Mucosa of stomach (tissue), 1 donor: ENCODE results near the gene TOX3.
A peak's percentile ranks its signal among the peaks of the same experiment; 100 is the strongest.

ENCODE experiments used
- H3K27me3 ChIP-seq: one replicate; pipeline ENCODE4 v1.7.0; 2013; ENCODE audit warnings: mild to moderate bottlenecking, low read length; ENCODE audit not compliant: control insufficient read depth, insufficient read depth
- H3K36me3 ChIP-seq: one replicate; pipeline ENCODE4 v1.7.0; 2013; ENCODE audit warnings: low read length; ENCODE audit not compliant: control insufficient read depth, insufficient read depth
- H3K4me1 ChIP-seq: one replicate; pipeline ENCODE4 v1.7.0; 2013; ENCODE audit warnings: mild to moderate bottlenecking, low read length; ENCODE audit not compliant: control insufficient read depth, insufficient read depth
- H3K4me3 ChIP-seq: one replicate; pipeline ENCODE4 v1.7.0; 2013; ENCODE audit warnings: low read length
- H3K9ac ChIP-seq: one replicate; pipeline ENCODE4 v1.7.0; 2013; ENCODE audit warnings: mild to moderate bottlenecking, low read length, moderate library complexity
- H3K9me3 ChIP-seq: one replicate; pipeline ENCODE4 v1.7.0; 2013; ENCODE audit warnings: mild to moderate bottlenecking, low read length, moderate library complexity; ENCODE audit not compliant: control insufficient read depth
- donor health status: Pancreatic carcinoma.

TOX3 gene

DNA sequence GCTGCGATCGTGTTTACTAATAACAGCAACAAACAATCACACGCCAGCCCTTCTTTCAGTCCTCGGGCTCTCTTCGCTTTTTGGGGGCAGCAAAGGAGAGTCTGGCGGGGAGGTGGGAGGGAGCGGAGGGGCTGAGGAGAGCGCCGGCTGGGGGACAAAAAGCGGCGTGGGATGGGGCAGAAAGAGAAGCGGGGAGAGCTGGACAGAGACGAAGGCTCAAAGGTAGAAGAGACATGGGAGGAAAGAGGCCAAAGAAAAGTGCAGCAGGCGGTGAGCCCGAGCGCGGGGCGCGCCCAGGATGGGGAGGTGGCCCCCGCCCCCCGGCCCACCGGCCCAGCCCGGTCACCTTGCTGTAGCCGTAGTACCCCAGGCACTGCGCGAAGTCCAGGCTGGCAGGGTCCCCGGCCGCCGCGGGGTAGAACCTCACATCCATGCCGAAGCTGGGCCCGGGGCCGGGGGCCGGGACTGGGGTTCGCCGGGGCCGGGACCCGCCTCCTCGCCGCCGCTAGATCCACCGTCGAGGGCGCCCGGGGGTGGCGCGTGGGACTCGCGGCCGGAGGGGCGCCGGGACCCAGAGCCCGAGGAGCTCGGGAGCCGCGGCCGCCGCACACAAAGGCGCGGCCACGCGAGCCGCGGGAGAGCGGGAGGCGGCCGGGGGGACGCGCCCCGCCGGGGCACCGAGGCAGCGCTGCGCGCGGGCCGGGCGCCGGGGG lies 496 bp downstream of the TOX3 start:
- Histone ChIP-seq H3K36me3 (no peaks in the 10 kb centered on the region), H3K27me3 (peaks cover 5% of the 10 kb centered on the region), H3K9me3 (no peaks in the 10 kb centered on the region), H3K4me3 (peak overlapping the region; percentile 51), H3K4me1 (peaks cover 14% of the 10 kb centered on the region), H3K9ac (peak overlapping the region; percentile 90)

DNA sequence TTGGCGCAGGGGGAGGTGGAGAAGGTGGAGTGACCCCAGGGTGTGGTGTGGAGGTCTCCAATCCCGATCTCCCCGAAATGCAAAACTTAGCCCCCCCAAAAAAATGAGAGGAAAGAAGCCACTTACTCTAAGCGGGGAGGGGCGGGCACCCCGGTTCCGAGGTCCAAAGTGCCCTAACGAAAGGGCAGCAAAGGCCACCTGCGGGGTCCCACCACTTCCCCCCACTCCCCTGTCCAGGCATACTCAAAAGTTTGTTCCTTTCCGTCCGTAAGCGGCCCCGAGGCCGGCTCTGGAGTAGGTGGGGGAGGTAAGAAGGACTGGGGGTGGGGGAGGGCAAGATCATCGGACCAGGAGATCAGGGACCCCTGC lies 1.1 kb downstream of the TOX3 start:
- H3K9ac ChIP-seq = peak overlapping the region; percentile 90

DNA sequence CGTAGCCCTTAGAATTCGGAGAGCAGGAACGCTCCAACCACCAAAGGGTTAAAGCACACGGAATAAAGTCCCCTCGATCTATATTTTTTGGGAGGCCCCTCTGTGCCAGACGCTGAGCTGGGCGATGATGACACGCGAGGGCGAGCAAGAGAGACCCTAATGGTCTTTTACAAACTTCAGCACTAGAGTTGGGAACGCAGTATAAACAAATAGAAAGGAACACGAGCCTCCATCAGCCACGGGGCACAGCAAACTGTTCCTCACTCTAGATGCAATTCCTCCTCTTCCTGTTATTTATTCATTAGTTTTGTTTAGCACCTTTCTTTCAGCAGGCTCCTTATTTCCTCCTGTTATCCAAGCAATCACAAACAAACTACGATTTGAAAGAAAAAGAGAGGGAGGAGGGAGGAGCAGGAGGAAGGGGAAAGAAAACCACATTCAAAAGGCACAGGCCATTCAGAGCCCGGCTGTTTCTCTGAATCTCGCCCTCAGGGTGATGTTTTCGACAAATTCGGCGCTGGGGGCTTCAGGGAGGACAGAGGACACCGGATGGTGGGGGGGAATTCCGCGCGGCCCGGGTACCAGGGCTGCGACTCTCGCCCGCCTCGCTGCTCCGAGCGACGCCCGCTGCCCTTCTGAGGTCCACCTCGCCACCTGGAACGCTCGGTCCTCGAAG lies 1.6 kb downstream of the TOX3 start:
- peak overlapping the region; percentile 90 for H3K9ac ChIP-seq
- H3K9me3 ChIP-seq = no peaks in the 10 kb centered on the region
- peaks cover 14% of the 10 kb centered on the region for H3K4me1 ChIP-seq
- H3K4me3 ChIP-seq = peak overlapping the region; percentile 51
- peaks cover 5% of the 10 kb centered on the region for H3K27me3 ChIP-seq
- no peaks in the 10 kb centered on the region for H3K36me3 ChIP-seq

More for the DNA sequence above, 1.1 kb downstream of the TOX3 start:
- H3K4me3 ChIP-seq = peak overlapping the region; percentile 51
- H3K27me3 ChIP-seq = peaks cover 5% of the 10 kb centered on the region
- peaks cover 14% of the 10 kb centered on the region for H3K4me1 ChIP-seq
- H3K36me3 ChIP-seq = no peaks in the 10 kb centered on the region
- no peaks in the 10 kb centered on the region for H3K9me3 ChIP-seq

DNA sequence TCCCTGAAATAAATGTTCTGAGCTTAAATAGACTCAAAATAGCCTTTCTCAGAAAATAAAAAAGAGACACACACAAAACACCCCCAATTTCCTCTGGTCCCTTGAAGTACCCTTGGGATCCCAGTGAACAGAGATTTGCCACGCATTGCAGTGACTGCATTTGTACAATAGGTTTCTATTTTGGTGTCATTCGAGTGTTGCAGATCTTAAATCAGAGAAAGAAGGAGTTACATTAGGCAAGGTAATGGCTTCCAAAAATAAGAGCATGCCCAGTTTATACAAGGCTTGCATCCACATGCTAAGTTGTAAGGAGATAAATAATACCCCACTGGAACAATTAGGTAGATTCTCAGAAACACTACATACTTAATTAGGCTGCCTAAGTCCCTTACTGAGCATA lies 2.2 kb downstream of the TOX3 start:
- H3K4me1 ChIP-seq = peaks cover 14% of the 10 kb centered on the region
- H3K27me3 ChIP-seq = peaks cover 5% of the 10 kb centered on the region
- peak overlapping the region; percentile 51 for H3K4me3 ChIP-seq
- peak overlapping the region; percentile 90 for H3K9ac ChIP-seq
- no peaks in the 10 kb centered on the region for H3K9me3 ChIP-seq
- no peaks in the 10 kb centered on the region for H3K36me3 ChIP-seq

DNA sequence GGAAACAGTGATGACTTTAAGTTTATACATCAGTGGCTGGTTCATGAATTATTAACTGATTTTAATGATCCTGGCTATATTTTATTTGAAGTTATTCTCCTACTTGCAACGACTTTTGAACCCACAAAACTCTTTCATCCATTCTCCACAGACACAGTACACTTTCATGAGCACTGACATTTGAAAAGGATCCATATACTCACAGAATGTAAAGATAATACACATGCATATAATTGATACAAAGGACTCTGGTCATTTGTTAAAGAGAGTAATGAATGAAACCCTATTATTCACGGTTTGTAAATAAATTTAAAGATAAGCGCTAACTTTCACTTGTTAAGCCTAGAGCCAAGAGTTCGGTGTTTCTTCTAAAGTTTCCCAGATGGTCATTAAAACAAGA lies 3.3 kb downstream of the TOX3 start:
- no peaks in the 10 kb centered on the region for H3K9me3 ChIP-seq
- H3K27me3 ChIP-seq = peaks cover 5% of the 10 kb centered on the region
- no peaks in the 10 kb centered on the region for H3K36me3 ChIP-seq
- no peak overlapping the region for H3K9ac ChIP-seq
- H3K4me1 ChIP-seq = peaks cover 14% of the 10 kb centered on the region
- no peak overlapping the region for H3K4me3 ChIP-seq

DNA sequence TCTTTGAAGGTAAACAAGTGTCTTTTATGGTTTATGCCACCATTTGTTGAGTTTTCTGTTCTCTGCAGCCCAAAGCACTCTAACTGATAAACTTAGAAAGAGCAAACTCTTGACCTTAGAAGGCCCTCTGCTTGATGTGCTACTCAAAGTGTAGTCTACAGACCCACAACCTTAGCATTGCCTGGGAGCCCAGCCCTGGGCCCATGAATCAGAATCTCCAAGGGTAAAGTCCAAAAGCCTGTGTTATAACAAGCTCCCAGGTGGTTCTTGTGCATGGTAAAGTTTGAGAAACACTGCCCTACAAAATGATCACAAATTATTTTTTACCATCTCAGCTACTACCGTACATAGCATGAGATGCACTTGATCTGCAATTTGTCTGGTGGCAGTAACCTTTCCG lies 6.0 kb downstream of the TOX3 start:
- H3K4me3 ChIP-seq = no peak overlapping the region
- H3K9me3 ChIP-seq = no peaks in the 10 kb centered on the region
- H3K4me1 ChIP-seq = peaks cover 5% of the 10 kb centered on the region
- H3K9ac ChIP-seq = no peak overlapping the region
- H3K36me3 ChIP-seq = no peaks in the 10 kb centered on the region
- H3K27me3 ChIP-seq = peaks cover 4% of the 10 kb centered on the region

DNA sequence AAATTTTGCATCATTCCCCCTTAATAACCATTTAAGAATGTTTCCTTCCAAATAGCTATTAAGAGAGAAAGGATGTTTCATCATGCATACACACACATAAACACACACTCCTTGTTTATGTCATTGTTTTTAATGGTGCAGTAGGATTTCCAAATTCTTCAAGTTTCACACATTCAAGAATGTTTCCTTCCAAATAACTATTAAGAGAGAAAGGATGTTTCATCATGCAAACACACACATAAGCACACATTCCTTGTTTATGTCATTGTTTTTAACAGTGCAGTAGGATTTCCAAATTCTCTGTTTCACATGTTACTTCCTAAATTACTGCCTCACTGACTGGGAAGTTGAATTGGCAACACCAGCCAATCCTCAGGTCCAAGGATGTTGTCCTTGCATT lies 7.8 kb downstream of the TOX3 start:
- H3K4me1 ChIP-seq = peaks cover 10% of the 10 kb centered on the region
- H3K27me3 ChIP-seq = no peaks in the 10 kb centered on the region
- H3K9ac ChIP-seq = no peak overlapping the region
- no peaks in the 10 kb centered on the region for H3K9me3 ChIP-seq
- no peak overlapping the region for H3K4me3 ChIP-seq
- no peaks in the 10 kb centered on the region for H3K36me3 ChIP-seq

DNA sequence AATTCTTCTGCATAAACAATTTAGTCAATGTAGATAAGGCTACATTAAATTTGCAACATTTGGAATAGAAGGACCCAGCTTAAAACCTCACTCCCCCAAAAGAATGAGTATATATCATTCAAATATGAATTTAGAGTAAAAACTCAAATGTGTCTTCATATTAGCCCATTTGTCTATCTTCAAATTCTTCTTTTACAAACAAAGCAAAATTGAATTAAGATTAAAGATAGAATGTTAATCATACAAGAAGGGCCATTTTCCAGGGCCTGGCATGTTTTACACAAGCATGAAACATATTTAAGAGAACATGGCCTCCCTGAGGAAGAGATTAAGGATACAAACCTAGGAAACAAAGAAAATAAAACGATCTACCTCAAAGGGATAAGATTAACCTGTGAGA lies 8.4 kb downstream of the TOX3 start:
- no peak overlapping the region for H3K9ac ChIP-seq
- no peaks in the 10 kb centered on the region for H3K36me3 ChIP-seq
- no peak overlapping the region for H3K4me3 ChIP-seq
- H3K4me1 ChIP-seq = peaks cover 10% of the 10 kb centered on the region
- no peaks in the 10 kb centered on the region for H3K9me3 ChIP-seq
- H3K27me3 ChIP-seq = no peaks in the 10 kb centered on the region

DNA sequence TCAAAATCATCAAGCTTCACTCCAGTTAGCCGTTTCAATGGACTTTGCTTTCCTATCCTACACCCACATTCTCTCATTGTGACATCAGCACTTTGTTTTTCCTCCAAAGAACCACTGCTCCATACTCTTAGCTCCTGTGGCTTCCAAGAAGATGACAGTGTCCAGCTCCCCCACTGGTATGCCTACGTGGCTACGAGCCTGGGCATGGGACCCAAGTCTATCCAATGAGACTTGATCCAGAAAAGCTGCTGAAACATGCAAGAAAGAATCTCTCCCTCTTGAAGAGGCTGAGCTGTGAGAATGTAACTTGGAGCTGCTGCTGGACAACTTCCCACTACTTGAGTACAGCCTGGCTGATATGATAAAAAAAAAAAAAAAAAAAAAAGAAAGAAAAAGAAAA lies 9.4 kb downstream of the TOX3 start:
- no peaks in the 10 kb centered on the region for H3K9me3 ChIP-seq
- H3K27me3 ChIP-seq = no peaks in the 10 kb centered on the region
- peaks cover 10% of the 10 kb centered on the region for H3K4me1 ChIP-seq
- H3K4me3 ChIP-seq = no peak overlapping the region
- no peaks in the 10 kb centered on the region for H3K36me3 ChIP-seq
- H3K9ac ChIP-seq = no peak overlapping the region

DNA sequence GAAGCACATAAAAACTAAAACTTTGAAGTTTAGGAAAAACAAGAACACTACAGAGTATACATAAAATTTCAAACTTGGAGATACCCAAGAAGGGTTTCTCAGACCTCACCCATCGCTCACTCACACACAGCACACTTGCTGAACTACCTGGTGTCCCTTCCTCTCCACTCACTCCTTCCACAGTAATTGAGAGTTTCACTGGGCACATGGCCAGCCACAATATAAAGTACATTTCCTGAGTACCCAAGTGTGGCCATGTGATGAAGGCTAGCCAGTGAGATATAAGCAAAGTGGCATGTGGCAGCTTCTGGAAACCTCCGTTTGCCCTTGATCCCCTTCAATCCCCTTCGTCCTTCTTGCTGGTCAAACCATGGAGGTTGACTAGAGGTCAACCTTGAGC lies 11.9 kb downstream of the TOX3 start:
- Histone ChIP-seq H3K4me1 (peaks cover 12% of the 10 kb centered on the region), H3K9me3 (no peaks in the 10 kb centered on the region), H3K36me3 (no peaks in the 10 kb centered on the region), H3K9ac (no peak overlapping the region), H3K27me3 (no peaks in the 10 kb centered on the region), H3K4me3 (no peak overlapping the region)

DNA sequence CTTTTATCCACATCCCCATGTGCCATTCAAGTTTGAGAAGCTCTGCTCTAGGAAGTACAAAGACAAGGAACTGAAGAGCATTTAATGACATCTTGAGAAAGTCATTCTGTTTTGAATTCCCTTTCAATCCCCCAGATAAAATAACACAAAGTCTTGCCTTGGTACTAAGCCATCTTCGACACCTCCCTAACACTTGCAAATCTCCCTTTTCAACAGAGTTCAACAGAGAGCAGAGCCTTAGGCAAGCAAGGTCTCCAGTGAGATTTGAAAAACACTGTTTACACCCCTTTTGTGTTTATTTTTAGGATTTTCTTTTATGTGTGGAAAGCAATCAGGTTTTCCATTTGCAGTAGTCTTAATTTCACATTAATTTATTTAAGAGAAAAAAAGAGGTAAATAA lies 13.6 kb downstream of the TOX3 start:
- Histone ChIP-seq H3K9me3 (no peaks in the 10 kb centered on the region), H3K27me3 (no peaks in the 10 kb centered on the region), H3K4me1 (peaks cover 25% of the 10 kb centered on the region), H3K4me3 (no peak overlapping the region), H3K9ac (no peak overlapping the region), H3K36me3 (no peaks in the 10 kb centered on the region)

DNA sequence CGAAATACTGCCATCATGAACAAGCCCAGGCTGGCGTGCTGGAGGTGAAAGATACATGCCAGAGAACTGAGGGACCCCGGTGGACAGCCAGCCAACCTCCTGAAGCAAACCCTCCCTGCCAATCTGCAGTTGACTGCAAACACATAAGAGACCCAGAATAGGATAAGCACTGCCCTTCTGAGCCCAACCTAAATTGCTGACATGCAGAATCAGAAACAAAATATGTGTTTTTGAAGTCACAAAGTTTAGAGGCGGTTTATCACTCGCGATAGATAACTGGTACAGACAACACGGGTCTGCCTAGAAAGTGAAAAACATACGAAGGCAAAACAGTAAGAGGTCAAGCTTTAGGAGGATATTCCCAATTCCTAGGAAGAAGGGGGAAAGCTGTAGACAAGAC lies 14.6 kb downstream of the TOX3 start:
- H3K36me3 ChIP-seq = no peaks in the 10 kb centered on the region
- no peaks in the 10 kb centered on the region for H3K9me3 ChIP-seq
- no peak overlapping the region for H3K9ac ChIP-seq
- no peaks in the 10 kb centered on the region for H3K27me3 ChIP-seq
- no peak overlapping the region for H3K4me3 ChIP-seq
- peaks cover 23% of the 10 kb centered on the region for H3K4me1 ChIP-seq
